A673 (cell line): Measurements from ENCODE around the gene JARID2.

Experiments used
- CTCF ChIP-seq: fragments of 300-800, 200-600 bp; sonication (generic); conservative IDR thresholded peaks from 2 replicates; pipeline ENCODE4 v1.5.1; 2017; ENCODE audit warnings: low read depth, mild to moderate bottlenecking, antibody characterized with exemption, low read length, moderate library complexity, mixed read lengths
- EZH2 ChIP-seq: fragments of 200-600 bp; sonication (generic); IDR thresholded peaks from 2 replicates; pipeline ENCODE4 v1.6.1; 2017; ENCODE audit warnings: borderline replicate concordance, low read depth, mild to moderate bottlenecking, mixed read lengths, antibody characterized with exemption, low read length; ENCODE audit not compliant: poor library complexity, severe bottlenecking

GRCh38 chr6:15444881-15445280, 199.0 kb downstream of the JARID2 start:
- TF ChIP-seq CTCF: peak; percentile 45
- no peak for TF ChIP-seq EZH2
